ENCODE data around the gene INTS4.
"Not testable (repeated sequence)": the region's sequence is repeated elsewhere in the genome, so short reads cannot be mapped to it uniquely, and the experiment has no call there.

The INTS4 gene, protein sequence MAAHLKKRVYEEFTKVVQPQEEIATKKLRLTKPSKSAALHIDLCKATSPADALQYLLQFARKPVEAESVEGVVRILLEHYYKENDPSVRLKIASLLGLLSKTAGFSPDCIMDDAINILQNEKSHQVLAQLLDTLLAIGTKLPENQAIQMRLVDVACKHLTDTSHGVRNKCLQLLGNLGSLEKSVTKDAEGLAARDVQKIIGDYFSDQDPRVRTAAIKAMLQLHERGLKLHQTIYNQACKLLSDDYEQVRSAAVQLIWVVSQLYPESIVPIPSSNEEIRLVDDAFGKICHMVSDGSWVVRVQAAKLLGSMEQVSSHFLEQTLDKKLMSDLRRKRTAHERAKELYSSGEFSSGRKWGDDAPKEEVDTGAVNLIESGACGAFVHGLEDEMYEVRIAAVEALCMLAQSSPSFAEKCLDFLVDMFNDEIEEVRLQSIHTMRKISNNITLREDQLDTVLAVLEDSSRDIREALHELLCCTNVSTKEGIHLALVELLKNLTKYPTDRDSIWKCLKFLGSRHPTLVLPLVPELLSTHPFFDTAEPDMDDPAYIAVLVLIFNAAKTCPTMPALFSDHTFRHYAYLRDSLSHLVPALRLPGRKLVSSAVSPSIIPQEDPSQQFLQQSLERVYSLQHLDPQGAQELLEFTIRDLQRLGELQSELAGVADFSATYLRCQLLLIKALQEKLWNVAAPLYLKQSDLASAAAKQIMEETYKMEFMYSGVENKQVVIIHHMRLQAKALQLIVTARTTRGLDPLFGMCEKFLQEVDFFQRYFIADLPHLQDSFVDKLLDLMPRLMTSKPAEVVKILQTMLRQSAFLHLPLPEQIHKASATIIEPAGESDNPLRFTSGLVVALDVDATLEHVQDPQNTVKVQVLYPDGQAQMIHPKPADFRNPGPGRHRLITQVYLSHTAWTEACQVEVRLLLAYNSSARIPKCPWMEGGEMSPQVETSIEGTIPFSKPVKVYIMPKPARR

DNA sequence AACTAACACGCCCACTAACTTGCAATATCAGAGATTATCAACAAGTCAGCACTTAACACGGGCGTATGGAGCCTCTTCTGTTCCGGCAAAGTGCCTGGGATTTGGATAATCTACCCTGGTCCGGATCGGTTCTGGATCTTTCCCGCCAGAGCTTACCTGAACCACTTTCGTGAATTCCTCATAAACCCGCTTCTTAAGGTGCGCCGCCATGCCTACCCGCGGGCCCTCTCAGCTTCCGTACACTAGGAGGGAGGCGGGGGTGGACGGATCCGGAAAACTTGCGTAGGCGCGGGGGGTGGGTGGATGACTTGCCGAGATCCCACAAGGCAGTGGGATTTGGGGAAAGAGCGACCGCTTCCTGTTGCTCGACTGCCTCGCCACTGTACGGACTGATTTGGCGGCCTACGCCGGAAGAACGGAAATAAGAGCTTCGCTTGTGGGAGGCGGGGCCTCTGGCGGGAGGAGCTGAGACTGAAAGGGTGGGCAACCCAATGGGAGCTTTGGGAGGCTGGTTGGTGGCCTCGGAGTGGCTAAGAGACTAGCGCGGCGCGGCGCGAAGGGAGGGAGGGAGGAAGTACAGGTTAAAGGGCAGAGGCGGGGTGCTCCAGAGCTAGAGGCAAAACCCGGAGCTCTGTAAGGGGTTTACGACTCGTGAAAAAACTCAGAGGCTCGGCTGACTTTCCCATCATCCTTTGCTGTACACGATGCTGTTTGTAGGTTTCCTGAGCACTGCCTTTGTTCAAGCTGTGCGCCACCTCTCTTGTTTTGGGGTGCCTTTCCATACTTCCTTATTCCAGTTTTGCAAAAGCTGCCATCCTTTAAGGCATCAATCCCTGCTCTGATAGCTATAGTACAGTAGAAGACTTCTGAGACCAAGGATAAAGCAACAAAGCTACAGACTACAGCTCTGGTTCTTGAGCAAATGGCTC lies at the start of gene INTS4:
Gene INTS4, minus strand, starts transcription at position 235 of the 929 bp plus-strand sequence. Its CDS starts 25 bp downstream, at position 210.
- peak; percentile 95 to 98 for DNase-seq (ENCODE audit: low read depth in 2 of 2)

- DNase-seq (ENCODE audit: low read depth in 2 of 2), result no peak
These were observed 47.5 kb upstream of the INTS4 start for GRCh38 chr11:78041843-78042440.

- not testable (repeated sequence) for DNase-seq (ENCODE audit: low read depth in 2 of 2)
These were observed 46.9 kb upstream of the INTS4 start for GRCh38 chr11:78041380-78041719.

DNA sequence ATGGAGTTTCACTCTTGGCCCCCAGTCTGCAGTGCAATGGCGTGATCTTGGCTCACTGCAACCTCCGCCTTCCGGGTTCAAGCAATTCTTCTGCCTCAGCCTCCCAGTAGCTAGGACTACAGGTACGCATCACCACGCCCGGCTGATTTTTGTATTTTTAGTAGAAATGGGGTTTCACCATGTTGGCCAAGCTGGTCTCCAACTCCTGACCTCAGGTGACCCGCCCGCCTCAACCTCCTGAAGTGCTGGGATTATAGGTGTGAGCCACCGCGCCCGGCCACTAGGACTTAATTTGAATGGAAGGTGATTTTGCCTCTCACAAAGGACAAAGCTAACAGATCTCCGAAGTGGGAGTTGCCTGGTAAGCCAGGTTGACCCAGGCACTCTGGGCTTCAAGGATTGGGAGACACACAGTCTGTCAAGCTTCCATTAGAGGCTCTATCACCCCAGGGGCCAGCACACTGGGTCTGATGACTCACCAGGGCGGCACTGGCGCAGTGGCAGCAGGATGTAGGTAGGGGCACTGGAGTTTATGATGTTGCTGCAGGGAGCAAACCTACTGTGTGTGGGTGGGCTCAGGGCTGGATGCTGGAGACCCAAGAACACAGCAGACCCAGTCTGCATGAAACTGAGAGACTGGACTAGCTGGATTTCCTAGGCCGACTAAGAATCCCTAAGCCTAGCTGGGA lies 46.4 kb upstream of the INTS4 start:
- no peak for DNase-seq (ENCODE audit: low read depth in 2 of 2)

GRCh38 chr11:78039919-78040671 lies 45.6 kb upstream of the INTS4 start:
- DNase-seq (ENCODE audit: low read depth in 2 of 2), result peak; percentile 12 to 19

DNA sequence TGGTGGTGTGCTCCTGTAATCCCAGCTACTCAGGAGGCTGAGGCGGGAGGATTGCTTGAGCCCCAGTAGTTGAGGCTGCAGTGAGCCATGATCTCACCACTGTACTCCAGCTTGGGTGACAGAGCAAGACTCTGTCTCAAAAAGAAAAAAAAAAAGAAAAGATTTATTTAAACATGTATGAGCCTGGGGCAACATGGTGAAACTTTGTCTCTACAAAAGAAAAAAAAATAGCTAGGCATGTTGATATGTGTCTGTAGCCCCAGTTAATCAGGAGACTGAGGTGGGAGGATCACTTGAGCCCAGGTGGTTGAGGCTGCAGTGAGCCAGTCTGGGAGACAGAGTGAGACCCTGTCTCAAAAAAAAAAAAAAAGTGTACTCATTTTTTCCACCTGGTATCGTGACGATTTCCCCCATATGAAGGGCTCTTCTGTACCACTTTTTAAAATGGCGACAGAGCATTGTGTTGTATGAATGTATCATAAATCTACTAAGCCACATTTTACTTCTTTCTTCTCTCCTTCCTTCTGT lies 45.0 kb upstream of the INTS4 start:
- no peak for DNase-seq (ENCODE audit: low read depth in 2 of 2)

- no peak for DNase-seq (ENCODE audit: low read depth in 2 of 2)
These were observed 44.3 kb upstream of the INTS4 start for GRCh38 chr11:78038697-78039313.

- no peak for DNase-seq (ENCODE audit: low read depth in 2 of 2)
These were observed 43.6 kb upstream of the INTS4 start for GRCh38 chr11:78037825-78038620.

DNA sequence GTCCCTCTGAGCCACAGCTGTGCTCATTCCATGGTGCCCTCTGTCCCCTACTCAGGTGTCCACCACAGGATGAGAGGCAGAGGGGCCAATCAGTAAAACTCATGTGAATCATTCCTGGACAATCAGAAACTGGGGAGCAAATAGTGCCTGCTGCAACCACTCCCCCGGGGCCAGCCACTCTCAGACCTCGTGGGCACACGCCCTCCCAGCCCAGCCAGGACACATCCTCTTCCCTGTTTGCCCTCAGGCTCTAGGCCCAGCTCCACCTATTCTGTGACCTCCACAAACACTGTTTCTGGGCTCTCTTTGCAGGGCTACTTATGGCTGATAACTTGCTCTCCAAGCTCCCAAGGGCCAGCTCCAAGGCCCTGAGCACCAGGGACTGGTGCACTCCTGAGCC lies 42.6 kb upstream of the INTS4 start:
- DNase-seq (ENCODE audit: low read depth in 2 of 2), result no peak

DNA sequence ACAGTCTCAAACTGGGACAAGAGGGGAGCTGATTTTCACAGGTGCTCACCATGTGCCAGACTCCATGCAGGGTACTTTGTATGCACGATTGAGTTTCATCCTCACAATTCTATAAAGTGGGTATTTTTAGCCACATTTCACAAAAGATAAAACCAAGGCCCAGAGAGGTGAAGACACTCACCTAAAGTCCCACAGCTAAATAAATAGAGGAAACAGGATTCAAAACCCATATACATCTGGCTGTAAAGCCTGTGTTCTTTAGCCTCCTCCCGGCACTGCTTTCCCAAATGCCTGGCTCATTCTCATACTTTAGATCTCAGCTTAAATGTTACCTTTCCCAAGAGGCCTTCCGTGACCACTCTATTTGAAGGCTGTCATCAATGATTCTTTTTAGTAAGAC lies 41.8 kb upstream of the INTS4 start:
- no peak for DNase-seq (ENCODE audit: low read depth in 2 of 2)

GRCh38 chr11:78034623-78035022 lies 40.2 kb upstream of the INTS4 start:
- no peak for DNase-seq (ENCODE audit: low read depth in 2 of 2)

GRCh38 chr11:78033040-78033439 lies 38.6 kb upstream of the INTS4 start:
- DNase-seq (ENCODE audit: low read depth in 2 of 2), result no peak

DNA sequence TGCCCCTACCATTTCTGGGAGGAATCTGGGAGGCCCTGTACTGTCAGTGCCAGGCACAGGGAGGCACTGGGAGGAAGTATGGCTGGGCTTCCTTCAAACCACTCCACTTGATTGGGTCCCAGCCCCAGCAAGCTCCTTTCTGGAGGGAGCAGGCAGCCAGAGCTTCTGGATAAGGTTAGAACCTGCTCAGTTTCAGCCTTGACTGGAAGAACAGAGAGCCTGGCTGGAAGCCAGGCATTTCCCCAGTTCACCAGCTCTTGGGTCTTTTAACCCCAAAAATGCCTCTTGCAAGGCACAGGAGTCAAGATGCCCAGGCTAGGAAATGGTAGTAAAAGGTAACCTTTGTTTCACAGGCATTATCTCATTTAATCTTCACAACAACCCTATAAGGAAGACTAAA lies 37.6 kb upstream of the INTS4 start:
- DNase-seq (ENCODE audit: low read depth in 2 of 2), result no peak

DNA sequence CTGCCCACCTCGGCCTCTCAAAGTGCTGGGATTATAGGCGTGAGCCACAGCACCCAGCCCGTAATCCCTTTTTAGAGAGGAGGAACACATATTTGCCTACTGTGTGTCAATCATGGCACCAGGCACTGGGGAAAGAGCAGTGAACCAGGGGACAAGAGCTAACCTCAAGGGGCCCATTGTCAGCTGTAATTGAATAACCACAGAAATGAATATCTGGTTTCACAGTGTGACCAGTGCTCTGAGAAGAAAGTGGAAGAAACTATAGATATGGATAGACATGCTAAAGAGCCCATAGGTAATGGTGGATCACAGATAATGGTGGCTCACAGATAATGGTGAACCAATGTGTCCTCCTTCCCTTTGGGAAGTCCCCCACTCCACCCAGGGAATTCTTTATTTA lies 37.2 kb upstream of the INTS4 start:
- DNase-seq (ENCODE audit: low read depth in 2 of 2), result no peak

DNA sequence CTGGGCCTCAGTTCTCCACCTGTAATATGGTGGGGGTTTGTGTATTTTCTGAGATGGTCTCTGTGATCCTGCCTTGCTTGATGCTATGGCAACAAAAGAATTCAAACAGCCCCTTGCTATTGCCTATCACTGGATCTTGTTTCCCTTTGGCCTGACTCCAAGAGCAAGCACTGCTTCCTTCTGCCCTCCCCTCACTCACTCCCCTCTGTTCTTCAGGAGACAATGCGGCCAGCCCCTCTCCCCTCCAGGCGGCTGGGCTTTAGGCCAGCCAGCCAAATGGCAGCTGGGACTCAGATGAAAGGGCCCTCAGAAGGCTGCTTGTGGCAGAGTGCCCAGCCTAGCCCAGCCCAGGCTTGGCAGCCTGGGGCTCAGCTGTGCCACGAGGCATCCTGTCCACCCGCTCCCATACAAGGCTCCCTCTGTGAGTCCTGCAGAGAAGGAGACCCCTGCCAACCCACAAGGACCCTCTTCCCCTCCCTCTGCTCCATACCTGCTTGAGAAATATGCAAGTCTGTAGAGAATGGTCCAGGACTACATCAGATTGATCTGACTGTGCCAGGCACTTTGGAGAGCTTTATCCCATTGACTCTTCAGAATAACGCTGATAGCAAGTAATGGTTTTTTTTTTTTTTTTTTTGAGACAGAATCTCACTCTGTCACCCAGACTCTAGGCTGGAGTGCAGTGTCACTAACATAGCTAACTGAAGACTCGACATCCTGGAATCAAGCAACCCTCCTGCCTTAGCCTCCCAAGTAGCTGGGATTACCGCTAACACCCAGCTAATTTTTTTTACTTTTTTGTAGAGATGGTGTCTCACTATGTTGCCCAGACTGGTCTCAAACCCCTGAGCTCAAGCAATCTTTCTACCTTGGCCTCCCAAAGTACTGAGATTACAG lies 36.2 kb upstream of the INTS4 start:
- DNase-seq (ENCODE audit: low read depth in 2 of 2), result no peak

- DNase-seq (ENCODE audit: low read depth in 2 of 2), result not testable (repeated sequence)
These were observed 34.0 kb upstream of the INTS4 start for GRCh38 chr11:78028423-78028822.

GRCh38 chr11:78027759-78028158 lies 33.3 kb upstream of the INTS4 start:
- no peak for DNase-seq (ENCODE audit: low read depth in 2 of 2)

Measured in stimulated activated CD4-positive, alpha-beta T cell treated with anti-CD3 and anti-CD28 coated beads, Interleukin-4, amount 100 ng/mL, for 48 hours (primary cell).